Keratinocyte (primary cell): ENCODE data around the gene RCSD1.

Experiments used
- CTCF ChIP-seq, 3 experiments: IDR thresholded peaks in 1 of 3; conservative IDR thresholded peaks in 1 of 3; optimal IDR thresholded peaks in 1 of 3; 2 replicates in 2 of 3; 3 replicates in 1 of 3; pipeline versions ENCODE3 to v1.5.1; 2011; ENCODE audit warnings: low read length in 3 of 3, mild to moderate bottlenecking in 3 of 3, moderate library complexity in 2 of 3, control low read depth in 1 of 3, inconsistent platforms in 1 of 3; ENCODE audit not compliant: insufficient read depth in 2 of 3; ENCODE audit errors: extremely low read depth in 1 of 3
- EZH2 ChIP-seq: IDR thresholded peaks from one replicate; pipeline ENCODE4 v1.6.1; 2012; ENCODE audit warnings: inconsistent platforms, mild to moderate bottlenecking, low read length, moderate library complexity

GRCh38 chr1:167582064-167582463 is 48.0 kb upstream of the RCSD1 start:
- no peak for TF ChIP-seq CTCF (optimal IDR thresholded peaks at IDR 0.05 in 1 of 3, IDR thresholded peaks at IDR 0.05 in 1 of 3, conservative IDR thresholded peaks at IDR 0.05 in 1 of 3; ENCODE audit: extremely low read depth in 1 of 3, insufficient read depth in 2 of 3, low read length in 3 of 3)
- no peak for TF ChIP-seq EZH2
